C4-2B (cell line): ENCODE measurements around the gene PRELID1.

Experiments used
- ZFX ChIP-seq: fragments of 450-650 bp; IDR thresholded peaks from 2 replicates; pipeline ENCODE4 v1.6.1; 2017
- TF ChIP-seq, protein P1 (sequence below): fragments of 450-650 bp; conservative IDR thresholded peaks from 2 replicates; pipeline ENCODE4 v1.5.1; 2017; ENCODE audit warnings: mild to moderate bottlenecking

- TF ChIP-seq, protein P1, sequence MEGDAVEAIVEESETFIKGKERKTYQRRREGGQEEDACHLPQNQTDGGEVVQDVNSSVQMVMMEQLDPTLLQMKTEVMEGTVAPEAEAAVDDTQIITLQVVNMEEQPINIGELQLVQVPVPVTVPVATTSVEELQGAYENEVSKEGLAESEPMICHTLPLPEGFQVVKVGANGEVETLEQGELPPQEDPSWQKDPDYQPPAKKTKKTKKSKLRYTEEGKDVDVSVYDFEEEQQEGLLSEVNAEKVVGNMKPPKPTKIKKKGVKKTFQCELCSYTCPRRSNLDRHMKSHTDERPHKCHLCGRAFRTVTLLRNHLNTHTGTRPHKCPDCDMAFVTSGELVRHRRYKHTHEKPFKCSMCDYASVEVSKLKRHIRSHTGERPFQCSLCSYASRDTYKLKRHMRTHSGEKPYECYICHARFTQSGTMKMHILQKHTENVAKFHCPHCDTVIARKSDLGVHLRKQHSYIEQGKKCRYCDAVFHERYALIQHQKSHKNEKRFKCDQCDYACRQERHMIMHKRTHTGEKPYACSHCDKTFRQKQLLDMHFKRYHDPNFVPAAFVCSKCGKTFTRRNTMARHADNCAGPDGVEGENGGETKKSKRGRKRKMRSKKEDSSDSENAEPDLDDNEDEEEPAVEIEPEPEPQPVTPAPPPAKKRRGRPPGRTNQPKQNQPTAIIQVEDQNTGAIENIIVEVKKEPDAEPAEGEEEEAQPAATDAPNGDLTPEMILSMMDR = no peak
- TF ChIP-seq ZFX = no peak; the same call in 1 of the 2 replicates
These were observed 7.8 kb downstream of the PRELID1 start for GRCh38 chr5:177311392-177311722.
